NCI-H2081 treated with DMSO at 0.1 percent for 48 hours (cell line): ENCODE measurements around the gene NUP210L.
"Not testable (repeated sequence)": the region's sequence is repeated elsewhere in the genome, so short reads cannot be mapped to it uniquely, and the experiment has no call there.

ENCODE experiments used
- DNase-seq: peaks from one replicate; lab custom pipeline; 2025; lab: John Stamatoyannopoulos, UW

Gene NUP210L

GRCh38 chr1:154097873-154098272 lies 57.0 kb downstream of the NUP210L start:
- DNase-seq: no peak

GRCh38 chr1:154095456-154096060 lies 59.3 kb downstream of the NUP210L start:
- no peak for DNase-seq

- DNase-seq: no peak
Measured at GRCh38 chr1:154094411-154094810, 60.5 kb downstream of the NUP210L start.

- DNase-seq: no peak
Measured at GRCh38 chr1:154093699-154094098, 61.2 kb downstream of the NUP210L start.

- no peak for DNase-seq
Measured at GRCh38 chr1:154091706-154092105, 63.2 kb downstream of the NUP210L start.

- DNase-seq: no peak
Measured at GRCh38 chr1:154087574-154087973, 67.3 kb downstream of the NUP210L start.

- not testable (repeated sequence) for DNase-seq
Measured at GRCh38 chr1:154083057-154083456, 71.8 kb downstream of the NUP210L start.

- no peak for DNase-seq
Measured at GRCh38 chr1:154081386-154082126, 73.3 kb downstream of the NUP210L start.

- DNase-seq: no peak
Measured at GRCh38 chr1:154076413-154076812, 78.5 kb downstream of the NUP210L start.

- DNase-seq: no peak
Measured at GRCh38 chr1:154075746-154076145, 79.1 kb downstream of the NUP210L start.

GRCh38 chr1:154062309-154062708 lies 92.6 kb downstream of the NUP210L start:
- no peak for DNase-seq

- DNase-seq: not testable (repeated sequence)
Measured at GRCh38 chr1:154047436-154047835, 107.4 kb downstream of the NUP210L start.

- not testable (repeated sequence) for DNase-seq
Measured at GRCh38 chr1:154033697-154034096, 121.2 kb downstream of the NUP210L start.

- DNase-seq: no peak
Measured at GRCh38 chr1:154019940-154020339, 134.9 kb downstream of the NUP210L start.

- DNase-seq: no peak
Measured at GRCh38 chr1:154019269-154019668, 135.6 kb downstream of the NUP210L start.

- DNase-seq: no peak
Measured at GRCh38 chr1:154014154-154014907, 140.5 kb downstream of the NUP210L start.

GRCh38 chr1:154012543-154012942 lies 142.3 kb downstream of the NUP210L start:
- not testable (repeated sequence) for DNase-seq

GRCh38 chr1:154012129-154012528 lies 142.7 kb downstream of the NUP210L start:
- DNase-seq: no peak

GRCh38 chr1:154006136-154006535 lies 148.7 kb downstream of the NUP210L start:
- DNase-seq: no peak

- DNase-seq: no peak
Measured at GRCh38 chr1:154000420-154000819, 154.5 kb downstream of the NUP210L start.

- DNase-seq: not testable (repeated sequence)
Measured at GRCh38 chr1:153996882-153997281, 158.0 kb downstream of the NUP210L start.

- DNase-seq: no peak
Measured at GRCh38 chr1:153995640-153996039, 159.2 kb downstream of the NUP210L start.

GRCh38 chr1:153995202-153995601 lies 159.7 kb downstream of the NUP210L start:
- DNase-seq: no peak
